Gastroesophageal sphincter (tissue), 4 donors: ENCODE data around the gene ASGR2. TPM values are rescaled to one million over a fixed set of nuclear protein-coding genes. Genes with fewer than 3 reads are reported as not detected.
A peak's percentile ranks its signal among the peaks of the same experiment; 100 is the strongest.
"Not testable (repeated sequence)": the region's sequence is repeated elsewhere in the genome, so short reads cannot be mapped to it uniquely, and the experiment has no call there.

Source experiments
- ATAC-seq: fragments of 150-250 bp; one replicate; pipeline ENCODE4 v1.9.1; 2016; ENCODE audit warnings: mild to moderate bottlenecking, moderate library complexity
- H3K27ac ChIP-seq, 4 donors: fragments of 200-600 bp; sonication (generic) in 3 of 4; 1 replicate in 3 of 4; 2 replicates in 1 of 4; pipeline ENCODE4 v1.5.1; 2016 to 2019
- H3K27me3 ChIP-seq: fragments of 200-600 bp; sonication (generic); one replicate; pipeline ENCODE4 v1.5.1; 2019
- H3K36me3 ChIP-seq, 2 donors: fragments of 200-600 bp; sonication (generic); one replicate each; pipeline ENCODE4 v1.5.1; 2019; ENCODE audit warnings: control low read depth in 1 of 2
- H3K4me1 ChIP-seq, 3 donors: fragments of 200-600 bp; sonication (generic); 1 replicate in 2 of 3; 2 replicates in 1 of 3; pipeline ENCODE4 v1.5.1; 2016 to 2019; ENCODE audit warnings: control low read depth in 2 of 3
- H3K4me3 ChIP-seq, 2 donors: fragments of 200-600 bp; sonication (generic); one replicate each; pipeline ENCODE4 v1.5.1; 2019; ENCODE audit warnings: mild to moderate bottlenecking in 1 of 2, moderate library complexity in 1 of 2
- H3K9me3 ChIP-seq, 3 donors: fragments of 200-600 bp; sonication (generic); one replicate each; pipeline ENCODE4 v1.5.1; 2017 to 2019; ENCODE audit warnings: control low read depth in 2 of 3
- CTCF ChIP-seq, 4 experiments: fragments of 200-600 bp in 2 of 4; fragments of 450-650 bp in 2 of 4; sonication (generic) in 1 of 4; IDR thresholded peaks; one replicate each; pipeline ENCODE4 v1.5.1; 2017 to 2019; ENCODE audit warnings: antibody characterized with exemption in 4 of 4, mild to moderate bottlenecking in 2 of 4, moderate library complexity in 2 of 4
- EP300 ChIP-seq: sonication (generic); formaldehyde crosslinking; IDR thresholded peaks from one replicate; pipeline ENCODE4 v1.6.1; 2017; ENCODE audit warnings: antibody characterized with exemption, mild to moderate bottlenecking
- POLR2A ChIP-seq, 2 donors: fragments of 450-650 bp; IDR thresholded peaks; one replicate each; pipeline ENCODE4 v1.6.1; 2017; ENCODE audit warnings: antibody characterized with exemption in 2 of 2, mild to moderate bottlenecking in 2 of 2, moderate library complexity in 1 of 2
- POLR2AphosphoS5 ChIP-seq: sonication (generic); formaldehyde crosslinking; IDR thresholded peaks from one replicate; pipeline ENCODE4 v1.6.1; 2017; ENCODE audit warnings: antibody characterized with exemption
- WGBS, 2 donors: methylation state at CpG; one replicate each; pipeline ENCODE4 v1.1.5; 2018; ENCODE audit warnings: low coverage in 1 of 2; 5-methylcytosine and 5-hydroxymethylcytosine counted together
- total RNA-seq, 4 donors: library from RNA; depleted of rRNA; stranded (reverse); fragments of >200 nt; gene quantifications; one replicate each; pipeline ENCODE4 v1.1.0, GENCODE V29; 2016

The ASGR2 gene
- total RNA-seq, 4 donors from 2014 or later, result 0.79 to 1.3 TPM; not detected in 2

DNA sequence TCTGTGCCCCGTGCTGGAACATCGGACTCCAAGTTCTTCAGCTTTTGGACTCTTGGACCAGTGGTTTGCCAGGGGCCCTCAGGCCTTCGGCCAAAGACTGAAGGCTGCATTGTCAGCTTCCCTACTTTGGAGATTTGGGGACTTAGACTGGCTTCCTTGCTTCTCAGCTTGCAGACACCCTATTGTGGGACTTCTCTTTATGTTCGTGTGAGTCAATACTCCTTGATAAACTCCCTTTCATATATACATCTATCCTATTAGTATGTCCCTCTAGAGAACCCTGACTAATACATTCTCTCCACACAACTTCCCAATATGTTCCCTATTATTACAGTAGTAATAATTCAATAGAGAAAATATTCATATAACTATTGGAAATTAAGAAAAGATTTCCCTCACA, 9.2 kb upstream of the ASGR2 start:
- Histone ChIP-seq H3K27me3 (peaks cover 52% of the 10 kb centered on the region), H3K4me3 (no peak overlapping the region), H3K4me1 (peaks cover 0 to 9% (median 0%) of the 10 kb centered on the region in 3 donors), H3K27ac (no peak overlapping the region), H3K36me3 (no peaks in the 10 kb centered on the region), H3K9me3 (no peaks in the 10 kb centered on the region)
- no peak for TF ChIP-seq EP300
- no peak for TF ChIP-seq CTCF (IDR thresholded peaks at IDR 0.05)
- no peak for TF ChIP-seq POLR2AphosphoS5
- no peak for TF ChIP-seq POLR2A (IDR thresholded peaks at IDR 0.05)
- 76 to 87% methylated on average over 3 to 4 of the region's 4 CpGs for WGBS, 2 donors
- ATAC-seq, result no peak

- WGBS, 2 donors, result 8 to 18% methylated on average over 4 of the region's 4 CpGs
- H3K36me3 ChIP-seq, result no peaks in the 10 kb centered on the region
- peaks cover 0 to 3% (median 0%) of the 10 kb centered on the region in 3 donors for H3K9me3 ChIP-seq
- ATAC-seq, result no peak
- H3K27me3 ChIP-seq, result peaks cover 52% of the 10 kb centered on the region
- no peak overlapping the region for H3K27ac ChIP-seq
- no peak overlapping the region for H3K4me3 ChIP-seq
- TF ChIP-seq POLR2AphosphoS5, result no peak
- TF ChIP-seq CTCF (IDR thresholded peaks at IDR 0.05), result no peak
- TF ChIP-seq EP300, result no peak
- TF ChIP-seq POLR2A (IDR thresholded peaks at IDR 0.05), result no peak
- peaks cover 0 to 9% (median 0%) of the 10 kb centered on the region in 3 donors for H3K4me1 ChIP-seq
Observed at GRCh38 chr17:7122381-7122780, 7.8 kb upstream of the ASGR2 start.

GRCh38 chr17:7120635-7121034, 6.0 kb upstream of the ASGR2 start:
- H3K4me3 ChIP-seq, H3K4me1 ChIP-seq, H3K9me3 ChIP-seq, H3K36me3 ChIP-seq: not testable (repeated sequence)
- Histone ChIP-seq H3K27me3 (peaks cover 52% of the 10 kb centered on the region), H3K27ac (peak overlapping the region in 3 of 4 donors; percentile 24 to 35 (median 31))
- 76 to 80% methylated on average over 8 to 9 of the region's 12 CpGs for WGBS, 2 donors
- peak; percentile 13 for ATAC-seq

- no peaks in the 10 kb centered on the region for H3K36me3 ChIP-seq
- TF ChIP-seq EP300 (no peak), POLR2A (IDR thresholded peaks at IDR 0.05) (no peak), POLR2AphosphoS5 (no peak), CTCF (IDR thresholded peaks at IDR 0.05) (no peak)
- H3K9me3 ChIP-seq, result peaks cover 0 to 7% (median 0%) of the 10 kb centered on the region in 3 donors
- no peak overlapping the region for H3K4me3 ChIP-seq
- peaks cover 52% of the 10 kb centered on the region for H3K27me3 ChIP-seq
- H3K27ac ChIP-seq, result peak overlapping the region in 1 of 4 donors; percentile 31
- 43 to 61% methylated on average over 2 of the region's 2 CpGs for WGBS, 2 donors
- H3K4me1 ChIP-seq, result peaks cover 0 to 9% (median 0%) of the 10 kb centered on the region in 3 donors
- no peak for ATAC-seq
Observed at GRCh38 chr17:7120123-7120522, 5.5 kb upstream of the ASGR2 start.

DNA sequence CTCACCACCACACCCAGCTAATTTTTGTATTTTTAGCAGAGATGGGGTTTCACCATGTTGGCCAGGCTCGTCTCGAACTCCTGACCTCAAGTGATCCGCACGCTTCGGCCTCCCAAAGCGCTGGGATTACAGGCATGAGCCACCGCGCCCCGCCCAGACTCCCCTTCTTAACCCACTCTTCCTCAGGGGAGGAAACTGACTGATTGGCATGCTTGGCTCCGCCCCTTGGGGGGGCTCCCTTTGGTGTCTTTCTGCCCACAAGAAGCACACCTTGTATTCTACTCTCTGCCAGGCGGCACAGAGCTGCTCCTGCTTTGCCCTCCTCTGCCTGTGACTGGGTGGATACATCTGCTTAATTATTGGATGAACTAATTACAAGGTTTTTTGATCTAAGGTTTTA, 4.7 kb upstream of the ASGR2 start:
- Histone ChIP-seq H3K27ac (no peak overlapping the region), H3K9me3 (peaks cover 0 to 7% (median 0%) of the 10 kb centered on the region in 3 donors), H3K36me3 (no peaks in the 10 kb centered on the region), H3K4me1 (peaks cover 0 to 9% (median 0%) of the 10 kb centered on the region in 3 donors), H3K4me3 (no peak overlapping the region), H3K27me3 (peaks cover 52% of the 10 kb centered on the region)
- WGBS, 2 donors, result 42% methylated on average over 9 of the region's 11 CpGs; no CpG with 5 or more reads in 1 of the 2 donors
- ATAC-seq, result no peak
- TF ChIP-seq POLR2AphosphoS5 (no peak), POLR2A (IDR thresholded peaks at IDR 0.05) (no peak), CTCF (IDR thresholded peaks at IDR 0.05) (no peak), EP300 (no peak)
